Nucleus accumbens (tissue), 56 donors: ENCODE measurements around the gene KRTAP12-4.
"Not testable (repeated sequence)": the region's sequence is repeated elsewhere in the genome, so short reads cannot be mapped to it uniquely, and the experiment has no call there.

Experiments
- DNase-seq, 56 donors: peaks; one replicate each; lab custom pipeline; 2025; lab: John Stamatoyannopoulos, UW

Gene KRTAP12-4

DNA sequence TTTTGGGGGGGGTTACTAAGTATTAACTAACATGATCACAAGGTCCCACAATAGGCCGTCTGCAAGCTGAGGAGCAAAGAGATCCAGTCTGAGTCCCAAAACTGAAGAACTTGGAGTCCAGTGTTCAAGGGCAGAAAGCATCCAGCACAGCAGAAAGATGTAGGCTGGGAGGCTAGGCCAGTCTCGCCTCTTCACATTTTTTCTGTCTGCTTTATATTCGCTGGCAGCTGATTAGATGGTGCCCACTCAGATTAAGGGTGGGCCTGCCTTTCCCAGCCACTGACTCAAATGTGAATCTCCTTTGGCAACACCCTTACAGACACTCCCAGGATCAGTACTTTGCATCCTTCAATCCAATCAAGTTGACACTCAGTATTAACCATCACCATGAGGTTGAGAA, 35.3 kb upstream of the KRTAP12-4 start:
- not testable (repeated sequence) for DNase-seq

DNA sequence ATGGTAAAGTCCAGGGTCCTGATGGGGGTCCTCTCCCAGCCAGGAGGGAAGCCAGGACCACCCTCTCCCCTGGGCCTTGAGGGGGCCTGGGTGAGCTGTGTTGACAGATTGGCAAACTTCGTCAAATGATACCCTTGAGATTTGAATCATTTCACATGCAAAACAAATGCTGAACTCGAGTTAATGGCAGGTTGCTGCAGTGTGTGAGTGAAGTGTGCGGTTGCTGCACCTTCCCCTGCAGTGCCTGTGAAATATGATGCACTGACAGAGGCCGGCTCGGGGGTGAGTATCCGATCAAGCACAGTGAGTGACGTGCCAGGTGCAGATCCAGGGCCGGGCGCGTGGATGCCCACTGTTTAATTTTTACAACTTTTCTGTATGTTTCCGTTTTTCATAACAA, 33.2 kb upstream of the KRTAP12-4 start:
- DNase-seq: no peak

DNA sequence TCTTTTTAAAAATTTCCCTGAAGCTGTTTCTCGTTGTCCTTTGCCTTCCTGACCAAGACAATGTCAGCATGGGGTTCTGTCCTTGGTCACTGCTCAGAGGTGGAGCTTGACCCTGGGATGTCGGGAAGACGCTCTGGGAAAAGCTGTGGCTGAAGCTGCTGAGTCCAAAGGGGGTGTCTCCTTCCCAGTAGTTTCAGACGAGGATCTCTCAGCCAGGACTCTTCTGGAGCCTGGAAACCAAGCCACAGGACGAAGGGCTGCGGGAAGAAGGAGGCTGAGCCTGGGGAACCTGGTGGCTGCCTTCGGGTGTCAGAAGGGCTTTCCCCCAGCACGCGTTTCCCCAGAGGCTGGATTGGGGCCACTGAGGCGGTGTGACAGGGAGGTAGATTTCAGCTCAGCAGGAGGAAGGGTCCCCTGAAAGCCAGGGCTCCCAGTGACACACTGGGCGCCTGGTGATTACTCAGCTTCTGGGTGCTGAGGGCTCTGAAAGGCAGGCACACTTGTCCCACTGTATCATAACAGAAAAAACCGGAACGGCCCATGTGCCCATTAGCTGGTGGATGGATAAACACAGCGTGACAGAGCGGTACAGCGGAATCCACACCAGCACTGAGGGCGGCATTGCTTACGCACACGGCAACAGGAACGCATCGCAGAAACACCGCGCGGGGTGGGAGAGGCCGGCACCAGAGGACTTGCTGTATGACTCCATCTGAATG, 32.5 kb upstream of the KRTAP12-4 start:
- DNase-seq: no peak

DNA sequence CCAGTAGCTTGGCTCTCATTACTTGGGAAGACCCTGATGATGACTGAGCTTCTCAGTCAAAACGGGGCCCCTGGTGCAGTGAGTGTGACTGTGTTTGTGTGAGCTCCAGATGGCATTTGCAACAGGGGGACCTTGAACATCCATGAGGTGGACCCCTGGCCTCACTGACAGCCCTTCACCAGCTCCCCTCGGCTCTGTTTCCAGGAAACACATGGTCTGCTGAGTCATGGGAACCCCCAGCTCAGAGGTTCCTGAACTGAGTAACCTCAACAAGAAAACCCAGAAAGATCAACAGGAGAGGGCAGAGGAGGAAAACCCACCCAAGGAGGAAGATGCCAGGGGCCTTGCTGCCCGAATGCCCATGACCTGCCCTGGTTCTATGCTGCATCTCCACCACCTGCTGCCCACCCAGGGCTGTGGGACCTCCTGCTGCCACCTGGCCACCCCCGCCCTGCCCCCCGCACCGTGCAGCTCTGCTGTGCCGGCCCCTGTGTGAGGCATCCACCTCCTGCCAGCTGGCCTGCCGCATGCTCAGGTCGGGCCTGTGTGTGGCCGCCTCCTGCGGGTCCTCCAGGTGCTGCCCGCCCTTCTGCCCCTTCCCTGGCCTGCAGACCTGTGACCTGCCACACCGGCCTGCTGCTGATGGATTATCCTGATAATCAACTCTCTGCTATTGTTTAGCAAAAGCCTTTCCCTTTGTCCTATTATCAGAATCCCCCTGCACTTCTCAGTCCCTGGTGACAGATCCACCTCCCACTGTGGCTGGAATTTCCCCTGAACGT, 31.7 kb upstream of the KRTAP12-4 start:
- DNase-seq: no peak

DNA sequence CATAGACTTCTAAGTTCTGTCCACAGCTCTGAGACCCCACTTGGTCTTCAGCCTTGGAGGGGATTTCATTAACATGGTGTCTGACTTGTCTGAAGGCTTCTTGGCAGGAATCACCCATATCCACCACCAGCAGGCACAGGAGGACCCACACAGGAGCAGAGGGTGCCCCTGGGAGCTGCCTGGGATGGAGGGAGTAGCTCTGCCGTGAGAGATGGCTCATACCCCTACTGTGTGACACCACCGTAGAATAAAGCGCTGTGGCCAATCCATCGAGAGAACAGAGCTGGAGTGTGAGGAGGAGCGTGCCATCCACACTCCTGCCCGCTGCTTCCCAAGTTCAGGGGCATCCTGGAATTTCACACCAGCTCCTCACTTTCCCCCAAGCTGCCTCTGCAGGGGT, 30.6 kb upstream of the KRTAP12-4 start:
- not testable (repeated sequence) for DNase-seq

DNA sequence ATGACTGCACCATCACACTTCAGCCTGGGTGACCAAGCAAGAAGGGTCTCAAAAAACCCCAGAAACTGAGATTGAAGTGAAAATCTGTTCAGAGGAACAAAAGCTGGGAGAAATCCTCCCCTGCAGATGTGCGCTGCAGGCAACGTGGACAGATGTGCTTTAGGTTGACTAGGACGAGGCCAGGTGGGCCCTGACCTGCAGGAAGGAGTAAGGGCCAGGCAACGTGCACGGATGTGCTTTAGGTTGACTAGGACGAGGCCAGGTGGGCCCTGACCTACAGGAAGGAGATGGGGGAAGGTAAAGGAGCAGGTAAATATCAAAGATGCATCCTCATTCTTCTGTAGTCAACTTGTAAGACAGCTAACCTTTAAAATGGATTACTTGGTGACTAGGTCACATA, 30.0 kb upstream of the KRTAP12-4 start:
- no peak for DNase-seq

DNA sequence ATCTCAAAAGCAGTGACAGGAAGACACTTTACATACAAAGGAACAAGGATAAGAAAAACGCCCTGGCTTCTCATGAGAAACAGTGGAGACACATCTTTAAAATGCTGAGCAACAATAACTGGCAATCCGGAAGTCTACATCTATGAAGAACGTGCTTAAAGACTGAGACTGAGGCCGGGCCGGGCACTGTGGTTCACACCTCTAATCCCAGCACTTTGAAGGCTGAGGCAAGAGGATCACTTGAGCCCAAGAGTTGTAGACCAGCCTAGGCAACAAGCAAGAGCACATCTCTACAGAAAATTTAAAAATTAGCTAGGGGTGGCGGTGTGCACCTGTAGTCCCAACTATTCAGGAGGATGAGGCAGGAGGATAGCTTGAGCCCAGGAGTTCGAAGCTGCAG, 29.6 kb upstream of the KRTAP12-4 start:
- DNase-seq: no peak

DNA sequence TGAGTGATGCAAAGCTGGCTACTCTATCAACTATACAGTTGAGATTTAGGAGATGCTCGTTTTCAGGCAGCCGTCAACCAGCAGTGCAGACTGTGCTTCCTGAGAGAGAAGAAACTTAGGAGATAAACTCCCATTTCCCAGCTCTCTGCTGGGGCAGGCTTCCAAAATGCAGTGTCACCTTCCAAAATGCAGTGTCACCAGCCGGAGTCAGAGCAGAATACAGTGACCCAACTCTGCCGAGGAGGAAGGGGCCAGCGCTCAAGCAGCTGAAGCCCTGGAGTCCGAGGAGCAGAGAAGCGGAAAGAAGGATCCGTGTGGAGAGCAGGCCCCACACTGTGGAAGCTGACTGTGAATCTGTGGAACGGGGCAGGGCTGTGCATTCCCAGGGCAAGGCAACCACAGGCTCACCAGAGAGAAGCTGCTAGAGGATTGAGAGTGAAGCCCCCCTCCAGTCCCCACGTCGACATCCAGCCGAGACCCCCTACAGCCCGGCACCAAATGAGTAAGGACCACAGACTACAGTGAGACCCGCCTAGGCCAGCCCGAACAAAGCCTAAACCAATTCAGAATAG, 28.2 kb upstream of the KRTAP12-4 start:
- DNase-seq: no peak

DNA sequence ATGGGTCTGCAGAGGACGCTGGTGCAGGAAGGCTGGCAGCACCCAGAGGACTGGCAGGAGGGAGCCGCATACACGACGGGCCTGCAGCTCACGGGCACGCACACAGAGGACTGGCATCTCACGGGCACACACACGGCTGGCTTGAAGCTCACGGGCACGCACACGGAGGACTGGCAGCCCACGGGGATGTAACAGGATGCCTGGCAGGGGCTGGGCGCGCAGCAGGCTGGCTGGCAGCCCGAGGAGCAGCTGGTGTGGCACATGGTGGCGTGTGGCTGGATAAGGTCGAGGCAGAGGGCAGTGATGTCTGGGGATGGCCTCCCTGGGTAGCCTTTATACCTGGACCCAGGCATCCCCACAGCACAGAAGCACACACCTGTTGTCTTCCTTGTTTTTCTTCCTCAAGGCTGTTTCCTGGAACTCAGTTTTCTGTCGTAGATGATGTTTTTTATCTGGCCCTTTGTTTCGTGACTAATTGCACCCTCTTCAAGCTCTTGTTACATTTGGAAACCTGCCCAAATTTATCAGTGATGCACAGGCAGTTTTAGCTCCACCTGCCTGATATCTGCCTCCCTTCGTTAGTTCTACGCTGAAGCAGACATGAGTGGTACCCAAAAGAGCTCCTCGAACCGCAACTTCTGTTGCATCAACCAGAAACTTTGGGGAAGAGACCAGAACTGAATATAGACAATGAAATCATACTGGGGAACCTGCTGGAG, 27.6 kb upstream of the KRTAP12-4 start, which contains the start of gene KRTAP12-1:
TSS of gene KRTAP12-1 (minus strand) at position 303 of the 719 bp plus-strand sequence. CDS start at position 263, 40 bp downstream.
- DNase-seq: no peak

DNA sequence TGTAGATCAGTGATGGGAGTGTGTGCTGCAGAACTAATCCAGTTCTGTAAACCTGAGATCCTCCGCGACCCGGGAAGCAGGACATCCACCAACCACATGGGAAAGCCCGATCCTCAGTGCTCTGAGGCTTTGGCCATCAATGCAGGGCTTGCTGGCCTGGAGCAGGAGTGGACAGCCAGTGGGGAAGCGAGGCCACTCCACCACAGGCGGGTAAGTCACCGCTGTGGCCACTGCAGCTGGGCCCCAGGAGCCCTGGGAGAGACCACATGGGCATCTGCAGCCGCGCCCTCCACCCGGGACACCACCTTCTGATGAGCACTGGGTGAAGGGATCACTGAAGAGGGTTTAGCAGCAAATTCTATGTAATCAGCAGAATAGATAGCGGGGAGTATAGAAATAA, 26.7 kb upstream of the KRTAP12-4 start:
- no peak for DNase-seq

DNA sequence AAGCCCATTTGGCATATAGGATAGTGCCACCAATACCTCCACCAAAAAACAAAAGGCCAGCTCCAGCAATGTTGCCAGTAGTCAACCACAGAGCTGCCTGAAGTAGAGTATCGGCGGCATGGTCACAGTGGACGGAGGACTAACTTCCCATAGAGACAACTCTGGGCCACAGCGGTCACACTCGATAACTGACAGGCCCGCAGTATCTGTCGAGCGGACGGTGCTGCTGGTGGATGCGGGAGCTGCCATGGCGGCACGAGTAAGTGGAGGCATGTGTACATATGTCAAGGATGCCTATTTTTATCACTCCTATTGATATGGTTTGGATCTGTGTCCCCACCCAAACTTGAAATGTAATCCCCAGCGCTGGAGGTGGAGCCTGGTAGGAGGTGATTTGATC, 23.4 kb upstream of the KRTAP12-4 start:
- DNase-seq: no peak

DNA sequence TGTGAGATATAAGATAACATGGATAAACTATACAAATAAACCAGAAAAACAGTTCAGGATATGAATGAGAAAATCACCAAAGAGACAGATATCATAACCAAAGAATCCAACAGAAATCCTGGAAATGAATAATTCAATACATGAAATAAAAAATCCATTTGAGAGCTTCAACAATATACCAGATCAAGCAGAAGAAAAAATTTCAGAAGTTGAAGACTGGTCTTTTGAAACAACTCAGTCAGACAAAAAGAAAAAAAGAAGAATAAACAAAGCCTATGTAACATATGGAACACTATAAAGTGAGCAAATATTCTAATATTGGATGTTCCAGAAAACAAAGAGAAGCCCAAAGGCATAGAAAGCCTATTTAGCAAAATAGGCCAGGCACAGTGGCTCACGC, 17.5 kb upstream of the KRTAP12-4 start:
- no peak for DNase-seq

DNA sequence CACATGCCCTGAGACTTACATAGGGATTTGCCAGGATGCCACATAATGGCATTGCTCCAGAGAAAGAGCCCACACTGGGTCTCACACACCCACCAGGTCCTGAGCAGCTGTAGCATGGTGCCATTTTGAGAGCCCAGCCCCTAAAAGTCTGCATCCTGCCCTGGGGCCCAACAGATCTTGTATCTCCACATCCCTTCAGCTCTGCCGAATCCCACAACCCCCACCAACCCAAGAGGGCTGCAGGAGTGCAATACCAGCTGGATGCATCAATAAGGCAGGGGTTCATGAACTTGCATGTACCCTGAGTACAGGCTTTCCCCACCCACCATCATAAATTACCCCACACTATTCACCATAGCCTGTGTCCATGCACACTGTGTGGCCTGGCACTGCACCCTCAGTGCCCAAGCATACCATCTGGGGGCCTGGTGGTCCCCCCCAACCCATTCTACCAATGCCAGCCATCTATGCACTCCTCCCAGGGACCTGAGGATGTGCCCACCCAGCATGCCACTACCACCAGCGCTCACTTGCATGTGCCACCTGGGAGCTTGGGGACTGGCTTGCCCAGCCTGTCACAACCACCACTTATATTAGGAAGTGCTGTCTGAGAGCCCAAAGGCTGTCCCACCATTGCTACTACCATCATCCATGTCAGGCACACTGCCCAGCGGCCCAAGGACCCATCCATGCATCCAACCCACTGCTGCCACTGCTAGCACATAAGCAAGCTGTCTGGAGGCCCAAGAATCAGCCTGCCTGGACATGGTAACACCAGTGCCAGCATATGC, 16.4 kb upstream of the KRTAP12-4 start:
- DNase-seq: no peak

DNA sequence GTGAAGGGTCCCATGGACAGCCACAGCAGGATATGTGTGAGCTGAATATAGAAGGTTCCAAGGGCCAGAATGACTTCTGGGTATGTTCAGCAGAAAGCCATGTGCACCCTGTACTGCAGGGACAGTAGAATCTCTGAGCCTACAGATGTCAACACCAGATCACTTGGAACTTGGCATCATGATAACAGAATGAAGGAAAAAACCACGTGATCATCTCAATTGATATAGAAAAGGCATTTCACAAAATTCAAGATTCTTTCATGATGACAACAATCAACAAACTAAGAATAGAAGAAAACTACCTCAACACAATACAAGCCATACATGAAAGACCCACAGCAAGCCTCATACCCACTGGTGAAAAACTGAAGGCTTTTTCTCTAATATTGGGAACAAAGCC, 13.2 kb upstream of the KRTAP12-4 start:
- no peak for DNase-seq

DNA sequence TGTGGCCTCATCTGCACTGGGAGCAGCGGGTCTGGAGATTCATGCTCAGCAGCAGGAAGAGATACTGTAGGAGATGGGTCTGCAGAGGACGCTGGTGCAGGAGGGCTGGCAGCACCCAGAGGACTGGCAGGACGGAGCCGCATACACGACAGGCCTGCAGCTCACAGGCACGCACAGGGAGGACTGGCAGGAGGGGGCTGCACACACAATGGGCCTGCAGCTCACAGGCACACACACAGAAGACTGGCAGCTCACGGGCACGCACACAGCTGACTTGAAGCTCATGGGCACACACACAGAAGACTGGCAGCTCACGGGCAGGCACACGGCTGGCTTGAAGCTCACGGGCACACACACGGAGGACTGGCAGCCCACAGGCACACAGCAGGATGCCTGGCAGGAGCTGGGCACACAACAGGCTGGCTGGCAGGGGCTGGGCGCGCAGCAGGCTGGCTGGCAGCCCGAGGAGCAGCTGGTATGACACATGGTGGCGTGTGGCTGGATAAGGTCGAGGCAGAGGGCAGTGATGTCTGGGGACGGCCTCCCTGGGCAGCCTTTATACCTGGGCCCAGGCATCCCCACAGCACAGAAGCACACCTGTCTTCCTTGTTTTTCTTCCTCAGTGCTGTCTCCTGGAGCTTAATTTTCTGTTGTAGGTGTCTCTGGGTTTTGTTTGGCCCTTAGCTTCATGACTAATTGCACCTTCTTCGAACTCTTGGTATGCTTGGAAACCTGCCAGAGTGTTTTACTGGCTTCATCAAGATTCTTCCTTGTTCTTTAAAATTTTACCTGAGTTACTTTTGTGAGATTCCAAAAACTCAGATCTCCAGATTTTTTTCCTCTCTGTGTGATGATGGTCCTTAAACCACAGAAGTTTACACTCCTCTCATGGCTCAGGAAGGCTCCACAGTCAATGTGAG, 12.2 kb upstream of the KRTAP12-4 start, which contains the start of gene KRTAP12-2:
TSS of gene KRTAP12-2 (minus strand) at position 527 of the 920 bp plus-strand sequence. CDS start at position 486, 41 bp downstream.
- no peak for DNase-seq

DNA sequence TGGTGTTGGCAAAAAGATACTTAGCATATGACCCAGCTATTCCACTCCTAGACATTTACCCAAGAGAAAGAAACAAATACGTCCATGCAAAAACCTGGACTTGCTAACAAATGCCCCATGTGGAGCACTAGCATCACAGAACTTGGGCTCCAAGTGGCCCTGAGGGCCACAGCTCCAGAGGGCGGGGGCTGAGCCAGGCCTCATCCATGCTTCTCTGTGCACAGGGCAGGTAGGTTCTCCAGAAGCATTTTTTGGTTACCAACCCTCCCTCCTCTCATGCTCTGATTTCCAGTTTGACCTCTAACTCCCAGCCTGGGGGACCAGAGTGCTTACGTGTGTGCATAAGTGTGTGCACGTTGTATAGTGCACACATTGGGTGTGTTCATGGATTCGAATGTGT, 10.2 kb upstream of the KRTAP12-4 start:
- DNase-seq: no peak

DNA sequence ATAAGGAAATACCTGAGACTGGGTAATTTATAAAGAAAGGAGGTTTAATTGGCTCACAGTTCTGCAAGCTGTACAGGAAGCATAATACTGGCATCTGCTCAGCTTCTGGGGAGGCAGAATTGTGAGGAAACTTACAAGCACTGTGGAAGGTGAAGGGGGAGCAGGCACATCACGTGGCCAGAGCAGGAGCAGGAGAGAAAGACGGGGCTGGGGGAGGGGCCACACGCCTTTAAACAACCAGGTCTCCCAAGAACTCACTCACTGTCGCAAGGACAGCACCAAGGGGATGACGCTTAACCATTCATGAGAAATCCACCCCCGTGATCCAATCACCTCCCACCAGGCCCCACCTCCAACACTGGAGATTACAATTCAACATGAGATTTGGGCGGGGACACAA, 7.1 kb upstream of the KRTAP12-4 start:
- not testable (repeated sequence) for DNase-seq

DNA sequence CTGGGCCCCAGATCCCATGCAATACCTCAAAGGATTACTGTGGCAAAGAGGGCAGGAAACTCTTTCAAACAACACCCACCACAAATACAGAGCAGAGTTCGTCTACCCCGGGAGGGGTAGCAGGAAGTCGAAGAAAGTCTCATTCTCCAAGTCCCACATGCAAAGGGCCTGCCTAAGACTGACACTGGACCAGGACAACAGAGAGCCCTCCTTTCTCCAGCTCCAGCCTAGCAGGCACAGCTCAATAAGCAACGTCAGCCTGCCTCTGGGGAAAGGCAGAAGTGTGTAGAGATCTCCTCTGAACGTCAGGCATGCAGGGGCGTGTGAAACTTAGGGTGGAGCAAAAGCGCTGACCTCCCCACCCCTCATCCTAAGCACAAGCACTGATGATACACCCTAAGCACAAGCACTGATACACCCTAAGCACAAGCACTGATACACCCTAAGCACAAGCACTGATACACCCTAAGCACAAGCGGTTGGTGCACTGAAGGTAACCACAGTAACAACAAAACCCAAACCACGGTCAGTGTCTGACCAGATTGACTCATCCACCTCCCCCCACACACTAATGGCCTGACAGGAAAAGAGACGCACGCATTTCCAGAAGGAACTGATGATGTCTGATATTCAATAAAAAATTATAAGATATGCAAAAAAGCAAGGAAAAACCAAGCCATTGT, 4.6 kb upstream of the KRTAP12-4 start:
- DNase-seq: no peak
